ENCODE results near the gene TP63. TPM values are rescaled to one million over a fixed set of nuclear protein-coding genes. Genes with fewer than 3 reads are reported as not detected.

The TP63 gene
- total RNA-seq, 1 donor from 2014 or later = 1.1 TPM

DNA sequence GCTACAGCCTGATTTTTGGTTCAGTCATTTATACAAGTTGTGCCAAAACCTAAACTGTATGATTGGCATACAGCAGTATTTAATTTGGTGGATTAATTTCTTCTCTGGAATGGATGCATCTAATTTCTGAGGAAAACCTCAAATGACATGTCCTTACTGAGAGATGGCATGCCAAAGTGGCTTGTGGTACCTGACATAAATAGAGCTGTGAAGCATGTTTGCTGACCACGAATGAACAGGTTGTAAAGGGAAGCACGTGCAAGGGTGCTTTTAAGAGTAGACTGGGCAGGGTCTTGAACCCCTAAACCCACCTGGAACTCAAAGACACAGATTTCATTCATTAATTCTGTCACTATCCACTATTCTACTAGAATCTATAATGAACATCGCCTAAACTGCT lies 77.2 kb downstream of the TP63 start:
- Mint-ChIP-seq H3K36me3 (ENCODE audit: low read depth, unreplicated experiment) (no peaks in the 10 kb centered on the region), H3K27ac (ENCODE audit: unreplicated experiment) (no peak overlapping the region), H3K27me3 (ENCODE audit: low read depth, unreplicated experiment) (no peaks in the 10 kb centered on the region), H3K4me3 (ENCODE audit: unreplicated experiment) (no peak overlapping the region), H3K4me1 (ENCODE audit: low read depth, unreplicated experiment) (peaks cover 29% of the 10 kb centered on the region), H3K9me3 (ENCODE audit: unreplicated experiment) (no peaks in the 10 kb centered on the region)
- no peak overlapping the region for H3K4me2 ChIP-seq (ENCODE audit: low read length)
- no peaks in the 10 kb centered on the region for H3K27me3 ChIP-seq (ENCODE audit: insufficient read depth, low read length)
- H3K36me3 ChIP-seq (ENCODE audit: insufficient read depth, low read length) = no peaks in the 10 kb centered on the region
- no peak overlapping the region for H3K9ac ChIP-seq (ENCODE audit: low read length)
- H3K79me2 ChIP-seq (ENCODE audit: insufficient read depth, low read length) = no peaks in the 10 kb centered on the region
- no peak overlapping the region for H3K4me3 ChIP-seq (ENCODE audit: insufficient read depth, low read depth, low read length)
- no peak for TF ChIP-seq EZH2 (IDR thresholded peaks at IDR 0.05; ENCODE audit: insufficient read depth, low read length)
- TF ChIP-seq, protein P1, sequence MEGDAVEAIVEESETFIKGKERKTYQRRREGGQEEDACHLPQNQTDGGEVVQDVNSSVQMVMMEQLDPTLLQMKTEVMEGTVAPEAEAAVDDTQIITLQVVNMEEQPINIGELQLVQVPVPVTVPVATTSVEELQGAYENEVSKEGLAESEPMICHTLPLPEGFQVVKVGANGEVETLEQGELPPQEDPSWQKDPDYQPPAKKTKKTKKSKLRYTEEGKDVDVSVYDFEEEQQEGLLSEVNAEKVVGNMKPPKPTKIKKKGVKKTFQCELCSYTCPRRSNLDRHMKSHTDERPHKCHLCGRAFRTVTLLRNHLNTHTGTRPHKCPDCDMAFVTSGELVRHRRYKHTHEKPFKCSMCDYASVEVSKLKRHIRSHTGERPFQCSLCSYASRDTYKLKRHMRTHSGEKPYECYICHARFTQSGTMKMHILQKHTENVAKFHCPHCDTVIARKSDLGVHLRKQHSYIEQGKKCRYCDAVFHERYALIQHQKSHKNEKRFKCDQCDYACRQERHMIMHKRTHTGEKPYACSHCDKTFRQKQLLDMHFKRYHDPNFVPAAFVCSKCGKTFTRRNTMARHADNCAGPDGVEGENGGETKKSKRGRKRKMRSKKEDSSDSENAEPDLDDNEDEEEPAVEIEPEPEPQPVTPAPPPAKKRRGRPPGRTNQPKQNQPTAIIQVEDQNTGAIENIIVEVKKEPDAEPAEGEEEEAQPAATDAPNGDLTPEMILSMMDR (IDR thresholded peaks at IDR 0.05; ENCODE audit: insufficient read depth, low read depth, low read length) = no peak
- H3K9me3 ChIP-seq (ENCODE audit: insufficient read depth, low read depth, low read length) = no peaks in the 10 kb centered on the region
- no peaks in the 10 kb centered on the region for H4K20me1 ChIP-seq (ENCODE audit: insufficient read depth, low read length)
- DNase-seq (ENCODE audit: low read depth) = no peak
- H3K4me1 ChIP-seq (ENCODE audit: insufficient read depth, low read length) = peaks cover 11% of the 10 kb centered on the region
- H3K27ac ChIP-seq (ENCODE audit: low read depth, low read length) = no peak overlapping the region
- FAIRE-seq = no peak
- no peak overlapping the region for H2AFZ ChIP-seq (ENCODE audit: low read depth, low read length)

DNA sequence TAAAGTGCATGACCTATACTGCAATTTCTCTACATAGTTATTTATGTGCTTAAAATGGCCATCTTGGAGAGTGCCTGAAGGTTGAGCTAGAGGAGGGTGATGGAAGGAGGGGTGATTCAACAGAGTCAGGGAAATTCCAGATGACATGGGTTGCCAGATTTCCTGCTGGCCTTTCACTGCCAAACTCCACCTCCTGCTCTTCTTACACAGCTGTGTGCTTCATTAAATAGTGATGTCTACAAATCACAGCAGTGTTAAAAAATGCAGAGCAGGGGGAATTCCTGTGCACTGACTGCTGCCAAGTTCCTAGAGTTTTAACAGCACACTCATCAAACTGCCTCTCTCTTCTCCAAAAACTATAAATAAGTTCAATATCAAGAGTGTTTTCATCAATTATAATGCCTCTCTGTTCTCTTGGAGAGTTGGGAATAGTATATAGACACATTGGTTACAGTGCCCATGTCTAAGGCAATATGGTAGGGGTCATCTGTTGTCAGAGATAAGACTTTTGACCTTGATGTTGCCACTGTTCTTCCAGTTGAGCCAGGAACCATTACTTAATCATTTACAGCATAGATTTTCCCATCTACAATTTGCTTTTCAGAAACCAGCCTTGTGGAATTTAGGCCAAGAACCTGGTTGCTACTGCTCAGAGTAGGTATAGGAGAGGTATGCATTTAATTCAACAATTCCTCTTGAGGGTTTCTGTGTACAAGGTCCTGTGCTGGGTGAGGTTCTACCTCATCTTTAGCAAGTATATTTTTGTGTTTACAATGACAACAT lies 79.6 kb downstream of the TP63 start:
- H3K27ac ChIP-seq (ENCODE audit: low read depth, low read length) = peak overlapping the region; percentile 79
- H3K4me3 ChIP-seq (ENCODE audit: insufficient read depth, low read depth, low read length) = no peak overlapping the region
- H3K4me1 ChIP-seq (ENCODE audit: insufficient read depth, low read length) = peaks cover 19% of the 10 kb centered on the region
- H3K4me3 Mint-ChIP-seq (ENCODE audit: unreplicated experiment) = no peak overlapping the region
- H3K4me1 Mint-ChIP-seq (ENCODE audit: low read depth, unreplicated experiment) = peaks cover 40% of the 10 kb centered on the region
- no peaks in the 10 kb centered on the region for H3K36me3 Mint-ChIP-seq (ENCODE audit: low read depth, unreplicated experiment)
- no peaks in the 10 kb centered on the region for H3K27me3 Mint-ChIP-seq (ENCODE audit: low read depth, unreplicated experiment)
- H3K9ac ChIP-seq (ENCODE audit: low read length) = no peak overlapping the region
- no peaks in the 10 kb centered on the region for H3K79me2 ChIP-seq (ENCODE audit: insufficient read depth, low read length)
- peak overlapping the region; percentile 79 for H3K27ac Mint-ChIP-seq (ENCODE audit: unreplicated experiment)
- no peak for TF ChIP-seq EZH2 (IDR thresholded peaks at IDR 0.05; ENCODE audit: insufficient read depth, low read length)
- TF ChIP-seq, protein P1 (IDR thresholded peaks at IDR 0.05; ENCODE audit: insufficient read depth, low read depth, low read length) = no peak
- H2AFZ ChIP-seq (ENCODE audit: low read depth, low read length) = no peak overlapping the region
- no peaks in the 10 kb centered on the region for H3K9me3 ChIP-seq (ENCODE audit: insufficient read depth, low read depth, low read length)
- no peaks in the 10 kb centered on the region for H4K20me1 ChIP-seq (ENCODE audit: insufficient read depth, low read length)
- DNase-seq (ENCODE audit: low read depth) (peak; percentile 99), FAIRE-seq (peak; percentile 97)
- H3K27me3 ChIP-seq (ENCODE audit: insufficient read depth, low read length) = no peaks in the 10 kb centered on the region
- no peaks in the 10 kb centered on the region for H3K36me3 ChIP-seq (ENCODE audit: insufficient read depth, low read length)
- H3K4me2 ChIP-seq (ENCODE audit: low read length) = peak overlapping the region; percentile 44
- no peaks in the 10 kb centered on the region for H3K9me3 Mint-ChIP-seq (ENCODE audit: unreplicated experiment)

DNA sequence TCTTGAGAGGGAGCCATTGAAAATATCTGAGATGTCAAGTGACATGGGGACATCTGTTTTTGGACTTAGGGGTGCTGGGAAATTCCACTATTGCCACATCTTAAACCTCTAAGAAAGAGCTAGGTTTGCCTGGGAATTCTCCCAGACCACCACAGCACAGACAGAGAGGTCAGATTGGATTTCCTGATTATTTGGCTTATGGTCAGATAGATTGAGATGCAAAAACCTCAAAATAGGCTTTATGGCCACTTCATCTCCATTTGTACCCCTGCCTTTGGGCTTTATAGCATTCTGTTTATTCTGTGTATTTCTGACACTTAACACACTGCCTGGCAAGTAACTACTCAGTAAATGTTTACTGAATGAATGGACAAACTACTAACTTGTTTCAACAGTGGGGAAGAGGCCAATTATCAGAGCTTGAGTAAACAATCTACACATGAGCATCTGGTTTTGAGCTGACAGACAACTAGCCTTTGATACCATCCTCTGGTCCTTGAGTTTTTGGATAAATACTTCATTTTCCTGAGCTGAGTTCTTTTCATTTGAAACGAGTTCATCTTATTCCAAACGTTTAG lies 81.8 kb downstream of the TP63 start:
- FAIRE-seq = no peak
- no peaks in the 10 kb centered on the region for H3K9me3 ChIP-seq (ENCODE audit: insufficient read depth, low read depth, low read length)
- no peak overlapping the region for H3K4me3 ChIP-seq (ENCODE audit: insufficient read depth, low read depth, low read length)
- H3K79me2 ChIP-seq (ENCODE audit: insufficient read depth, low read length) = no peaks in the 10 kb centered on the region
- H2AFZ ChIP-seq (ENCODE audit: low read depth, low read length) = no peak overlapping the region
- Mint-ChIP-seq H3K9me3 (ENCODE audit: unreplicated experiment) (no peaks in the 10 kb centered on the region), H3K27ac (ENCODE audit: unreplicated experiment) (peak overlapping the region; percentile 47), H3K4me3 (ENCODE audit: unreplicated experiment) (no peak overlapping the region), H3K27me3 (ENCODE audit: low read depth, unreplicated experiment) (no peaks in the 10 kb centered on the region), H3K4me1 (ENCODE audit: low read depth, unreplicated experiment) (peaks cover 40% of the 10 kb centered on the region), H3K36me3 (ENCODE audit: low read depth, unreplicated experiment) (no peaks in the 10 kb centered on the region)
- H3K27me3 ChIP-seq (ENCODE audit: insufficient read depth, low read length) = no peaks in the 10 kb centered on the region
- no peak overlapping the region for H3K4me2 ChIP-seq (ENCODE audit: low read length)
- H3K9ac ChIP-seq (ENCODE audit: low read length) = no peak overlapping the region
- no peak for DNase-seq (ENCODE audit: low read depth)
- peaks cover 19% of the 10 kb centered on the region for H3K4me1 ChIP-seq (ENCODE audit: insufficient read depth, low read length)
- H3K36me3 ChIP-seq (ENCODE audit: insufficient read depth, low read length) = no peaks in the 10 kb centered on the region
- H3K27ac ChIP-seq (ENCODE audit: low read depth, low read length) = no peak overlapping the region
- TF ChIP-seq EZH2 (IDR thresholded peaks at IDR 0.05; ENCODE audit: insufficient read depth, low read length) = no peak
- TF ChIP-seq, protein P1 (IDR thresholded peaks at IDR 0.05; ENCODE audit: insufficient read depth, low read depth, low read length) = no peak
- H4K20me1 ChIP-seq (ENCODE audit: insufficient read depth, low read length) = no peaks in the 10 kb centered on the region

Data from astrocyte (in vitro differentiated cells and primary cell).